Dermis blood vessel endothelial cell (primary cell): ENCODE measurements around the gene MIPEP. TPM values are rescaled to one million over a fixed set of nuclear protein-coding genes. Genes with fewer than 3 reads are reported as not detected.

Experiments used
- DNase-seq: peaks from one replicate; pipeline ENCODE4 v3.0.0; 2010
- total RNA-seq: library from RNA; depleted of rRNA; stranded (reverse); fragments of >200 nt; gene quantifications from 2 replicates; pipeline ENCODE4 v1.2.3, GENCODE V29; 2014

MIPEP gene
- total RNA-seq, 1 donor from 2014 or later, result 14.0 TPM

GRCh38 chr13:23805122-23805521 lies 84.1 kb downstream of the MIPEP start:
- no peak for DNase-seq

GRCh38 chr13:23804166-23804565 lies 85.0 kb downstream of the MIPEP start:
- no peak for DNase-seq

- DNase-seq, result no peak
Observed at GRCh38 chr13:23801141-23801540, 88.1 kb downstream of the MIPEP start.

GRCh38 chr13:23799945-23800344 lies 89.3 kb downstream of the MIPEP start:
- DNase-seq, result no peak

- DNase-seq, result no peak
Observed at GRCh38 chr13:23797276-23797903, 91.8 kb downstream of the MIPEP start.

GRCh38 chr13:23796551-23796950 lies 92.6 kb downstream of the MIPEP start:
- DNase-seq, result no peak

- peak; percentile 74 for DNase-seq
Observed at GRCh38 chr13:23794267-23795161, 94.7 kb downstream of the MIPEP start.

GRCh38 chr13:23793711-23794110 lies 95.5 kb downstream of the MIPEP start:
- DNase-seq, result peak; percentile 66

- DNase-seq, result no peak
Observed at GRCh38 chr13:23792680-23793079, 96.5 kb downstream of the MIPEP start.

- no peak for DNase-seq
Observed at GRCh38 chr13:23790577-23791170, 98.5 kb downstream of the MIPEP start.

GRCh38 chr13:23789576-23790346 lies 99.4 kb downstream of the MIPEP start:
- DNase-seq, result no peak

- no peak for DNase-seq
Observed at GRCh38 chr13:23788459-23788858, 100.7 kb downstream of the MIPEP start.

GRCh38 chr13:23787464-23787863 lies 101.7 kb downstream of the MIPEP start:
- no peak for DNase-seq

GRCh38 chr13:23786607-23787006 lies 102.6 kb downstream of the MIPEP start:
- no peak for DNase-seq

GRCh38 chr13:23778879-23779278 lies 110.3 kb downstream of the MIPEP start:
- no peak for DNase-seq

- DNase-seq, result no peak
Observed at GRCh38 chr13:23778002-23778652, 111.1 kb downstream of the MIPEP start.

- DNase-seq, result no peak
Observed at GRCh38 chr13:23777575-23777870, 111.7 kb downstream of the MIPEP start.

- DNase-seq, result no peak
Observed at GRCh38 chr13:23776698-23777574, 112.3 kb downstream of the MIPEP start.

- DNase-seq, result no peak
Observed at GRCh38 chr13:23772717-23773116, 116.5 kb downstream of the MIPEP start.

- no peak for DNase-seq
Observed at GRCh38 chr13:23771956-23772355, 117.2 kb downstream of the MIPEP start.

- no peak for DNase-seq
Observed at GRCh38 chr13:23771552-23771951, 117.6 kb downstream of the MIPEP start.

GRCh38 chr13:23770973-23771372 lies 118.2 kb downstream of the MIPEP start:
- DNase-seq, result no peak
